Limb (tissue), 2 donors: ENCODE measurements around the gene BLOC1S2.
"Not testable (repeated sequence)": the region's sequence is repeated elsewhere in the genome, so short reads cannot be mapped to it uniquely, and the experiment has no call there.

Experiments used
- DNase-seq, 2 donors: peaks; one replicate each; pipeline ENCODE4 v3.0.0-alpha.2; 2016; ENCODE audit errors: extremely low spot score in 2 of 2

Gene BLOC1S2

DNA sequence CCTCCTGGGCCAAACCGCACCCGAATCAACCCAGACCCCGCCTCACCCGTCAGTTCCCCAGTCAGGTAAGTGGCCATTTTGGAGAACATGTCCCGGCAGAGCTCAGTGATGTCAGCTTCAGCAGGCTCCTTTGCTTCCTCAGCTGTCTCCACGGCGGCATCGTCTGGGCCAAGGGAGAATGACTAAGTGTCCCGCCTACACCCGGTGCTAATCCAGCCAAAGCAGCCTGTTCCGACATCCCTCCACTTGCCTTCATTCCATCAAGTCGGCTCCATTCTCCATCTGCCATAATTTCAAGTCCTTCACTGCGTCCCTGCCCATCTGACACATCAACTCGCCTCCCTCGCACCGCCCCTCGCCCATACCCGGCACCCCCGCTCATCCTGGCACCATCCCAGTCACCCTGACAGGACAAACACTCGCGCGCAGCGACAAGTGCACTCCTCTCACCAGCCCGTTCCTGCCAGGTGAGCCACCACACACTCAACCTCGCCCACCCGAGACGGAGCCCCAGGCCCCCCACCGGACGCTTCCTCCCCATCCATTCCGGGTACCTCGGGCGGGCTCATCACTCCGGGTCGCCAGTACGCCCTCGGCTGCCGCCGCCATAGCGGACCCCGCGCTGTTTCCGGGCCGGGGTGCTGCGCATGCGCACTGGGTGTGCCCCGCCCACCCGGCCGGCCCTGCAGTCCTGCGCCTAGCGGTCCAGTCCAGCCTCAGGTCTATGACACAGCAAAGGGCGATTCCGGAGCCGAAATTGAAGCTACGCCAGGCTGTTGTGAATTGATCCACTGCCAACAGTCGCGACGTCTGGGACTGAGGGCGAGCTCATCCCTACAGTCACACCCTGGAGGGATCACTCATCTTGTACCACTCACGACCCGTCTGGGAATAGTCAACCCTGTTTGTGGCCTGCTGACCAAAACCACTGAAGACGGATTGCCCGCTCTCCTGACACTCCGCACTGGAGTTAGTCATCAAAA is at the start of gene BLOC1S2:
Gene BLOC1S2, minus strand, starts transcription at position 630 of the 983 bp plus-strand sequence. Its CDS starts 21 bp downstream, at position 609.
- DNase-seq: peak; percentile 84 to 93

DNA sequence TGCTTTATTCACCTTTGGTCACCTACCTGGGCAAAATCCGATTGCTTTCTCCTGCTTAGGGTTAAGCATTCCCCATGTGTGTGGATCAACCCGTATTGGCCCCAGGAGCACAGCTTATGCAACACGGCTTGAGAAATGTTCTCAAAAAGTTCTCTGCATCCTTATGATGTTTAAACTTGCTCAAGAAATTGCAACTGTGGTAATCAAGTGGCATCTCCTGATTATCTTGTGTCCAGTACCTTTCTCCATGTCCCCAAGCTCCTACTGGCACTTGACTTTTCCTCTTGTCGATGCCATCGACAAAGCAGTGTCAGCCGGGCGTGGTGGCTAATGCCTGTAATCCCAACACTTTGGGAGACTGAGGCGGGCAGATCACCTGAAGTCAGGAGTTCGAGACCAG is 48.3 kb upstream of the BLOC1S2 start:
- no peak for DNase-seq

DNA sequence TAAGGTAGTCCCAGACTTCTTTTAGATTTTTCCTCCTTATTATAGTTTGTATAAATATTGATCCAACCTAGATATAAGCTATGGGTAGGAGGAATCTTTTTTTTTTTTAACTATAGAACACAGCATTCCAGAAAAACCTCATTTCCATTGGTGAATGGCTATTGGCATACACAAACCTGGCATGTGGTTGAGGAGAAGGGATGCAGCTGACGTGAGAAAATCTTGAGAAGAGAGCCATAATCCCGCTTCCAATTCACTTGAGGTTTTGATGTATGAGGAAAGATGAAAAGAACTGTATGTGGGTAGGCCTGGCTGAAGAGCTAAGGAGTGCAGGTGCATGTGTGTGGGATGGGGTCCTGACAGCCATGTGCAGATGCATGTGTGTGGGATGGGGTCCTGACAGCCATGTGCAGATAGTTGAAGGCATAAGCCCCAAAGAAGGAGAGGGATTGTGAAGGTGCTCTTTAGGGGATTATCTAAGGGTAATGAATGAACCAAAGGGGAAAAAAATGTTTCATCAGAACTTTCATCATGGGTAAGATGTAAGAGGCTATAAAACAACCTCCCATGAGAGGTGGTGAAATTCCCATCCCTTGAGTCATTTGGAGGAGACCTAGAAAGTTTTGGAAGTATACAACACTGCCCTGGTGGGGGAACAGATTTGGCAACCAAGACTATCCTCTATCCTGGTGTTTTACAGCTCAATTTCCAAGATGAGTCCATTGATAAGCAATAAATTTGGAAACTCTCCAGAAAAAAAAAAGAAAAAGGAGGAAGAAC is 47.4 kb upstream of the BLOC1S2 start:
- no peak for DNase-seq

DNA sequence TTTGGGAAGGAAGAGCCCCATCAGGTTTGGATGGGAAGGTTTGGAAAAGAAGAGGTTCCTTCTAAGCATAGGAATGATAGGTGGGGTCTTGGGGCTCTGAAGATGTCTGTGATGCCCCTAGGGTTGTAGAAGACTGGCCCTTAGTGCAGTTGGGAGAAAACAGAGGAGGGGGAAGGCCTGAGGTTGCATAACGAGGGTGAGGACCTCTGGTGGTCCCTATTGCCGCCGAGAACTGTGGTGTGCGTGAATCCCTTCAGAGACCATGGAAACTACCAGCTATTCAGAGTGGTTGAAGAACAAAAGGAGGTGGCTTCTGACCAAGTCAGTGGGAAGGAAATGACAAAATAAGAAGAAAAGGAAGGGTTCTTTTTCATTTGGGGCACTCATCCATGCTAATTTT is 46.6 kb upstream of the BLOC1S2 start:
- DNase-seq: no peak

DNA sequence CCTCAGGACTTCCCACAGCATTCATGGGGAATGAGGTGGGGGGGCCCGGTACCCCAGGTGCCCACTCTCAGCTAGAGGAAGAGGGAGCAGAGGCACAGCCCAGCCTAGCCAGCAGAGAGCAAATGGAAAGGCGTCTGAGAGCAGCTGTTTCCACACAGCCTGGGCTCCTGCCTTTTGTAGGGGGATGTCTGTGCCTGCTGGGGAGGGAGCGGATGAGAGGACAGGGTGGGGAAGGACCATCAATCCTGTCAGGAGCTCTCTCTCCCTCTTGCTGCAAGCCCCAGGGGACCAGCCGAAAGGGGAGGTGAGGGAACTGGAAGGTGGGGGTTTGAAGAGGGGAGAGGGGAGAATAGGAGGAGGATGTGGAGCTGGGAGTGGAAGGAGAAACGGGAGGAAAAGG is 43.6 kb upstream of the BLOC1S2 start, which contains the start of gene PKD2L1:
Gene PKD2L1, minus strand, starts transcription at position 150 of the 400 bp plus-strand sequence. Its CDS starts 125 bp downstream, at position 25.
- no peak for DNase-seq

DNA sequence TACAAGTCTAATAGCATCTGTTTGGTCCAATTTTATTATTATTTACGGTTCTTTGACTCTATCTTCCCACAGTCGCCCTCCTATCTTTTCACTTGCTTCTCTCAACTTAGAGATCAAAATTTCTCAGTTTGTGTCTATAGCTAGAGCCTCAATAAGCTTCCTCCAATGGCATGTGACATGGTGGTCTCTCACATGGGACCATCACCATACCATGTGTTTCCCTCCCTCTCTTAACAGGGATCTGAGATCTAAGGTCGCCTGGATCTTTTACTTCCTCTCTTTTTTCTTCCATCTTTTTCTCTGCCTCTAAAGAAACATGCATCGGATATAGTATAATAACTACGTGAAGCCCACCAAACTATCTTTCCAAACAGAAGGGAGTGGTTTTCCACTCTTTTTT is 41.7 kb upstream of the BLOC1S2 start:
- no peak for DNase-seq

DNA sequence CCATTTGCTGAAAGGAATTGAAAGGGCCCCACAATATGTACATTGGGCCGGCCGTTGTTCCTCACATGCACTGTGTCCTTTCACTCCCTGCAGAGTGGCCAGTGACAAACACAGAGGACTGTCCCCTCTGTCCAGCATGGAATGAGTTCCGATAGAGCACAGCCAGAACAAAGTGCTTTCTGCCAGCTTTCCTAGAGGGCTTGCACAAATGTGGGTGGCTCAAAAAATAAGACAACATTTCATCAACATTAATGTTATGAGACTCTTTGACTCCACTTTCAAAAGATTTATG is 41.2 kb upstream of the BLOC1S2 start:
- DNase-seq: no peak

DNA sequence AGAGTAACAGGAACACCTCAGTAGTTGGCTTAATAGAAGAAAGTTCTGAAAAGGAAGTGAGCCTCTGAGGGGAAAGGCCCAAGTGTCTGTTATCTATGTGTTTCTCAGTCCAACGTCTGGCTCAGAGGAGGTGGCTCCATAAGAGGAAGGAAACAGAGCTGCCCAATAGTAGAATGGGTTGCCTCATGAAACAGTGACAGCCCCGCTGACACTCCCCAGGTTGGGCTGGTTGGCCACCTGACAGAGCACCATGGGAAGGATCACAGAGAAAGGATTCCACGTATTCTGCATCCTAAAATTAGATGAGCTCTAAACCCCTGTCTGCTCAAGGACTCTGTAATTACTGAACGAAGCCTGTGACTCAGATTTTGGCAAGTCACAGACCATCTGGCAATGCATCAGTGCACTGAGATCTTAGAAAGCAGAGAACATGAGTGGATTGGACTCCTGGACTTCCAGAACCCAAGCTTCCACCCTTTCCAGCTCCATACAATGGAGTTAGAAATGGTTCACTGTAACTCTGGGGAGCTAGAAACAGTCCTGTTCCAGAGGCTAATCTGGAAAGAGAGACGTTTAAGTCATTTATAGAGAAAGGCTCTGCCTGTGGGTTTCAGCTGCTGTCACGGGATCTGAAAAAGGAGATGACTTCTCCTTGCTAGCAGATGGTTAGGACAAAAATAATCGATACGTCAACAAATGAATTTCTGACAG is 40.7 kb upstream of the BLOC1S2 start:
- no peak for DNase-seq

DNA sequence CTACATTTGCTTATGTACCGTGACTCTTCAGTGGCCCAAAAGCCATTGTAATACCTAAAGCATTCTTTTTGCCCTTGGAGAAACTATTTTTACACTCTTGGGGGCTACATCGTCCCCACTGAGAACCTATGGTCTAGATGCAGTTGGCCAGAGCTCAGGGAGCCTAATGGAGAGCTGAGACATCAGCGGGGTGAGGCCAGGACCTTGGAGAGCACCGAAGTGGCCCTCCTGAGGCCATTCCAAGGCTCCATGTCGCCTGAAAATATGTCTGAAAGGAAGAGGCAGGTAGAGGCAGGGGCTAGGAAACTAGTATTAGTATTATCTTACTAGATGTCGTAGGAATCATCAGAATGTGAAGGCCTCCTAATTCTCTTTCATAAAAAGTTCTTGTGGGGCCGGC is 38.7 kb upstream of the BLOC1S2 start:
- no peak for DNase-seq

DNA sequence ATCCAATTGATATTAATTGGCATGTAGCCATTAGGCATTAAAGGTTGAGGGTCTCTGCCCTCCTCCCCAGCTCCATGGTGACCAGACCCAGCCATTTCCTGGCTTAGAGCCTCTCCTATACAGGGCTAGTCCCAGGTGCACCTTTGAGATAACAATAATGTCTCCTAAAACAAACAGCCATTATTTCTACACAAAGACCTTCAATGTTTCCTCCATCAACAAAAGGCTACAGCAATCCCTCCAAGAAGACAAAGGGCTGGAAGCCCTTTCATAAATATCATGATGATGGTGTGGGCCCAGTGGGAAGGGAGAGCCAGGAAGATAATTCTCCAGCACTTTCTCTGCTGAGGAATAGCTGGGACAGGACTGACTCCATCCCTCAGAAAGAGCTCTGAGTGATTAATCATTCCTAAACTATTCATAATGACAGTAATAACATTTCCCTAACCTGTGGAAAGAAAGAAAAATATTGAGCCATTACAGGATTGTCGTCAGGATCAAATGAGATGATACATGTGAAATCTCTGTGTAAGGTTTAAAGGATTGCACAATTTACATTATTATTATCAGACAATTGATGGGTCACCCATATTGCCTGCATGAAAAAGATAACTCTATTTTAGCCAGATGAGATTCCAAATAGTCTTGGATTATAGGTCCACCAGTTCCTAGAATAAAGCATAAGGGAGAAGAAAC is 33.4 kb upstream of the BLOC1S2 start:
- DNase-seq: no peak

DNA sequence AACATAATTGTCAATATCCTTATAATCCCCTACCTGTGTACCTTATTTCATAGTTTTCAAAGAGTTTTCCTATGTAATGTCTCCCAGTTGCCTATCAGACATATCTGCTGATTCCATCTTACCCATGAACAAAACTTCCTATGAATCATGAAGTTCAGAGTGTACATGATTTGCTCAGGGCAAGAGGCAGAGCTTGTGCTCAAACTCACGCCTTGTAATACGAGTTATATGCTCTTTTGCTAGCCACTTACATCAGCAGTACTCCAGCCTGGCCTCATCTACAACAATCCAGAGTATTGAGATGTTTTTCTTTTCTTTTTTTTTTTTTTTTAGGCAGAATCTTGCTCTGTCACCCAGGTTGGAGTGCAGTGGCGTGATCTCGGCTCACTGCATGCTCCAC is 31.7 kb upstream of the BLOC1S2 start:
- no peak for DNase-seq

DNA sequence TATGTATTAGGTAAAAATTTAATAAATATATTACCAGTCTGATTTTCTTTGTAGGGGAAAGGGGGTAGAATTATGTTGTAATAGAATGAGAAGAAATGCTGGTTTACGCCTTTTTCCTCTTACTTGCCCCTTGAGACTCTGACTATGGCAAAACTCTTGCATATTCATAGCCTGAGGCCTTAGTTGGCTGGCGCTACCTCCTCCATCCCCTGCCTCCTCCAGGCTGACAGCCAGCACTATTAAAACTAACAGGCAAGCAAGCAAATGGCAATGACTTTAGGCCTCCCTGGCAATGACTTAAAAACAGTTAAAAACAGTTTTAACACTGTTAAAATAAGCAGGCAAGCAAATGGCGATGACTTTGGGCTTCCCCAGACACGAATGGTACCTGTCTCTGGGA is 29.1 kb upstream of the BLOC1S2 start:
- DNase-seq: no peak

DNA sequence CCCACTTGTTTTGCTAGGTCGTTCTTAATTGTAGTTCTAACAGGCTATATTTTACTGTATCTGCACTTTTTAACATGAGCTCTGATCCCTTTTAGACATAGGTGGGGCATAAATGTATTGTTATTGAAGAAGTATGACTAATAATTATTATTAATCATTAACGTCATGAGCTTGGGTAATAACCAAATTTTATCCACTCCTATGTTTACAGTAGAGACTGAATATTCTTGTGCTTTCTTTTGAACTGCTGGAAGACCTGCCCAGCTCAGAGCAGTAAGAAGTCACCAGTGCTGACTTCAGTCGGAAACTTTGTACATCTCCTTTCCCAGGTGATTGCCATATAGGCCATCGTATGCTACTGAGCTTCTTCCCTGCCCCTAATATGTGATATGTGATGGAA is 24.8 kb upstream of the BLOC1S2 start:
- DNase-seq: no peak

DNA sequence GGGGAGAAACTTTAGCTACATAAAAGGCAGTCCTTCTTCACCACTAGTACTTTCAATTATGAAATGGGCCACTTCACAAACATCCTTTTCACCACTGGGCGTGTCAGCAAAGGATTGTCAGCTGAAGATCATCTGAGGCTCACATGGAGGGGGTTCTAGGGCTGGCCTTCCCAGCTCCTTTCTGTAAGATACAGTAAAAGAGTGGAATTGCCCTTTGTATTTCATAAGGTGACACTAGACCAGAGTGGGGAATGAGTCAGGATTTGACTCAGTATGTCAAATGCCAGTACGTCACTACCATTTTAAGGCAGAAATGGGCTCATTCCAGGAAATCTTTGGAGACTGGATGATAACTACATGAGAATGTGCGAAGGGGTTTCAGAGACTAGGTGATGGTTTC is 21.2 kb upstream of the BLOC1S2 start:
- DNase-seq: no peak

DNA sequence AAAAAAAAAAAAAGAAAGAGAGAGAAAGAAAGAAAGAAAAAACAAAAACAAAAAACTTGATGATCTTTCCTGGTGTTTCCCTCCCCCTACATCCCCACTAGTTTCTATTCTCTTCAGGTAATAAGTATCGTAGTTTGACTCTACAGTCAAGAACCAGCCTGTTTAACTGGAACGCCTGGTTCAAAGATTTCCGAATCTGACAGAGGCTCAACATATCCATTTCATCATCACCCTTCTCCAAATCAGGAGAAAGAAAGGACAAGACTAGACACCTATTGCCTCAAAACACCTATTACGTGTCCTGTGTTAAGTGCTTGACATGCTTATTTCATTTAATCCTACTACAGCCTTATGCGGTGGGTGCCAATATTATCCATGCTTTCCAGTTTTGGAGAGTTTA is 20.4 kb upstream of the BLOC1S2 start:
- DNase-seq: no peak

DNA sequence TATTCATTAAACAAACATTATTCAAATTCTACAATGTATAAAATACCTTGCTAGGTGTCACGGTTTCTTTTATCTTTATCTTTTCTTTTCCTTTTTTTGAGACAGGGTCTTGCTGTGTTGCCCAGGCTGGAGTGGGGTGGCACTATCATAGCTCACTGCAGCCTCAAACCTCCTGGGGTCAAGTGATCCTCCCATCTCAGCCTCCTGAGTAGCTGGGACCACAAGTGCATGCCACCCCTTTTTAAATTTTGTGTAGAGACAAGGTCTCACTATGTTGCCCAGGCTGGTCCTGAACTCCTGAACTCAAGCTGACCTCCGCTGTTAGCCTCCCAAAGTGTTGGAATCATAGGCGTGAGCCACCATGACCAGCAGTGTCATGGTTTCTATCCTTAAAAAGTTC is 17.9 kb upstream of the BLOC1S2 start:
- no peak for DNase-seq

DNA sequence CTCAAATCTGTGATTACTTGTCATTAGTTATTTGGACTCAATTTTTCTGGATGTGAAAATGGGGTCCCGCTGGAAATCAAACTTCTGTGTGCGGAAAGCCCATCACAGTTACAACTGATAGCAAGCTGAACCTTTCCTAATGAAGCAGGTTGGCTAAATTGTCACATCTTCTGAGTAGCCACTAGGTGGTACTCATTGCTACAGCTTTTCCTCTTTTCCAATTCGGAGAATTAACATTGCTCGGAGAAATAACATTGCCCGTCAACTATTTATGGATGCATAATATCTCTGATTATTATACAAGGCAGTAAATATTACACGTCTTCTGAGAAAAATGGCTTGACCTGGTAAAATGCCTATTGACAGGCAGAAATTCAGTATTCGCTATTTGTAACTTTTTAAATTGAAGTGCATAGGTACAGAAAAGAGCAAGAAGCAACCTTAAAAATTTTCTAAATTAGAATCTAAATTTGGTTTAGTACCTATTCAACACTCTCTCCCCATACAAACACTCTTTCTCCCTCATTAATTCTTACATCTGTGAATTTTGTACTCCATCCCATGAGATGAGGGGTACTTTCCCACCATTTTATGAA is 17.3 kb upstream of the BLOC1S2 start:
- peak in 1 of 2 donors; percentile 51 for DNase-seq

DNA sequence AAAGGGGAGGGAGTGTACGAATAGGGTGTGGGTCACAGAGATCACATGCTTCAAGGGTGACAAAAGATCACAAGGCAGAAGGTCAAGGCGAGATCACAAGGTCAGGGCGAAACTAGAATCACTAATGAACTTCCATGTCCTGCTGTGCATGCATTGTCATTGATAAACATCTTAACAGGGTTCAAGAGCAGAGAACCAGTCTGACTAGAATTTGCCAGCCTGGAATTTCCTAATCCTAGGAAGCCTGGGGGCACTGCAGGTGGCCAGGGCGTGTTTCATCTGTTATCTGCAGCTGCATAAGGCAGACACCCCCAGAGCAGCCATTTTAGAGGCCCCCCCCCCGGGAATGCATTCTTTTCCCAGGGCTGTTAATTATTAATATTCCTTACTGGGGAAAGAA is 14.6 kb upstream of the BLOC1S2 start:
- DNase-seq: not testable (repeated sequence)

DNA sequence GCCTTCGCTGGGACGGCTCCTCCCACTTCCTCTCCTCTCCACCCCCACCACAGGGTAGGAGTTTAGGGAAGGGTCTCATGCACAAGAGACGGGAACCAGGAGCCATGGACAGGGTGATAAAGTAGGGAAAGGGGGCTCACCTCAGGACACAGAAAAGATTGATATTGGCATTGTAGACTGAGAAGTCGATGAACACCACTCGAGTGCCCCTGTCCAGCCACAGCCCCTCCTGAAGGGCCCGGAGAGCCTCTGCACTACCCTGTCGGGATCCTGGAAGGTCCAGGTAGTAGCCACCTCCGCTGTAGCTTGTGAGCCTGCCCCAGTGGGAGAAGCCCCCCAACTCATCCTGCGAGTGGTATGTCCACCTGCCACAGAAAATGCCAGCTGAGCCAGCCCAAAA is 10.8 kb upstream of the BLOC1S2 start:
- no peak for DNase-seq

DNA sequence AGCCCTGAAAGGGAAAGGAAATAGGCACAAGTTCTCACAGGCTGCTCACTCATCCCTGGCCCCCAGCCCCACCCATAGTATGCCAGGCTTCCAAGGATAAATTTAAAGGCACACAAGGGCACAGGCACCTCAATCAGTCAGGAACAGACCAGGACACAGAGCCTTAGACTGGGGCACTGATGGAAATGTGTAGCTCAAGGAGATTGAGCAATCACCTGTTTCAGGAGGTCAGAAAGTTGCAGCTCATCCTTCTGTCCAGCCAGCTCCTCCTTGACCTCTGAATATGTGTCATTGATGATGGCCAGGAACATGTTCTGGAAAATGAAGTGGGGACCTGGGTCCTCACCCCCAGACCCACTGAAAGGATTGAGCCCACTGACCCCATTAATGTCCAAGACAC is 6.6 kb upstream of the BLOC1S2 start:
- DNase-seq: no peak

DNA sequence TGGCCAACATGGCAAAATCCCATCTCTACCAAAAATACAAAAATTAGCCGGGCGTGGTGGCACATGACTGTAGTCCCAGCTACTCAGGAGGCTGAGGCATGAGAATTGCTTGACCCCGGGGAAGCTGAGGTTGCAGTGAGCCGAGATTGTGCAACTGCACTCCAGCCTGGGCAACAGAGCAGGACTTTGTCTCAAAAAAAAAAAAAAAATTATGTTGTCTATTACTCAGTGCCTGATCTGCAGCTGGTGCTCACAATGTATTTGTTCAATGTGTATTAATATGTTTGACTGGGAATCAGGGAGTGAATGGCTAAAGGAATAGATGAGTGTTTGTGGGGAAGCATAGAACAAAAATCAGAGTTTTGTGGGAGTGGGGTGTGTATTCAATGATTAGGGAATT is 5.8 kb upstream of the BLOC1S2 start:
- not testable (repeated sequence) for DNase-seq
